ENCODE results near the gene GATA3.

Gene GATA3

GRCh38 chr10:8065651-8066050, 11.2 kb downstream of the GATA3 start:
- no peak for DNase-seq

GRCh38 chr10:8066124-8066523, 11.6 kb downstream of the GATA3 start:
- DNase-seq = no peak

- no peak for DNase-seq
Measured at GRCh38 chr10:8066797-8067196, 12.3 kb downstream of the GATA3 start.

- DNase-seq = no peak
Measured at GRCh38 chr10:8069108-8069507, 14.6 kb downstream of the GATA3 start.

GRCh38 chr10:8069627-8070026, 15.1 kb downstream of the GATA3 start:
- no peak for DNase-seq

- DNase-seq = no peak
Measured at GRCh38 chr10:8070440-8070839, 16.0 kb downstream of the GATA3 start.

- DNase-seq = no peak
Measured at GRCh38 chr10:8071006-8071405, 16.5 kb downstream of the GATA3 start.

GRCh38 chr10:8071666-8072065, 17.2 kb downstream of the GATA3 start:
- DNase-seq = no peak

GRCh38 chr10:8072211-8072610, 17.7 kb downstream of the GATA3 start:
- no peak for DNase-seq

- no peak for DNase-seq
Measured at GRCh38 chr10:8073691-8074416, 19.4 kb downstream of the GATA3 start.

GRCh38 chr10:8074881-8075280, 20.4 kb downstream of the GATA3 start:
- DNase-seq = no peak

GRCh38 chr10:8075282-8076260, 21.1 kb downstream of the GATA3 start:
- no peak for DNase-seq

- DNase-seq = no peak
Measured at GRCh38 chr10:8076933-8077332, 22.4 kb downstream of the GATA3 start.

GRCh38 chr10:8078027-8078426, 23.5 kb downstream of the GATA3 start:
- no peak for DNase-seq

- no peak for DNase-seq
Measured at GRCh38 chr10:8079126-8079525, 24.6 kb downstream of the GATA3 start.

GRCh38 chr10:8084799-8085198, 30.3 kb downstream of the GATA3 start:
- DNase-seq = no peak

GRCh38 chr10:8085251-8085650, 30.8 kb downstream of the GATA3 start:
- DNase-seq = no peak

- DNase-seq = no peak
Measured at GRCh38 chr10:8086315-8086714, 31.8 kb downstream of the GATA3 start.

- DNase-seq = peak; percentile 60
Measured at GRCh38 chr10:8088504-8088903, 34.0 kb downstream of the GATA3 start.

- DNase-seq = no peak
Measured at GRCh38 chr10:8092428-8092827, 37.9 kb downstream of the GATA3 start.

GRCh38 chr10:8095959-8096358, 41.5 kb downstream of the GATA3 start:
- DNase-seq = peak; percentile 32

GRCh38 chr10:8096931-8097330, 42.4 kb downstream of the GATA3 start:
- DNase-seq = no peak

- DNase-seq = no peak
Measured at GRCh38 chr10:8100366-8100765, 45.9 kb downstream of the GATA3 start.

Data from stimulated activated CD4-positive, alpha-beta T cell treated with anti-CD3 and anti-CD28 coated beads, Interleukin-15, amount 100 ng/mL, for 24 hours (primary cell).